ENCODE results near the gene RHOBTB3.

Gene RHOBTB3

GRCh38 chr5:95840956-95841705 is 110.0 kb downstream of the RHOBTB3 start:
- Histone ChIP-seq H3K27me3 (no peaks in the 10 kb centered on the region), H3K4me1 (no peaks in the 10 kb centered on the region), H3K9me3 (no peaks in the 10 kb centered on the region), H3K4me3 (ENCODE audit: low read depth, low read length) (no peak overlapping the region), H3K36me3 (no peaks in the 10 kb centered on the region)
- no peak for DNase-seq
- TF ChIP-seq CTCF (IDR thresholded peaks at IDR 0.05; ENCODE audit: low read depth, low read length): no peak

- no peaks in the 10 kb centered on the region for H3K9me3 ChIP-seq
- no peak overlapping the region for H3K4me3 ChIP-seq (ENCODE audit: low read depth, low read length)
- no peaks in the 10 kb centered on the region for H3K27me3 ChIP-seq
- peaks cover 2% of the 10 kb centered on the region for H3K4me1 ChIP-seq
- DNase-seq: no peak
- TF ChIP-seq CTCF (IDR thresholded peaks at IDR 0.05; ENCODE audit: low read depth, low read length): no peak
- H3K36me3 ChIP-seq: no peaks in the 10 kb centered on the region
These were observed 111.0 kb downstream of the RHOBTB3 start for GRCh38 chr5:95841914-95842812.

- TF ChIP-seq CTCF (IDR thresholded peaks at IDR 0.05; ENCODE audit: low read depth, low read length): peak; percentile 49
- no peak overlapping the region for H3K4me3 ChIP-seq (ENCODE audit: low read depth, low read length)
- no peaks in the 10 kb centered on the region for H3K27me3 ChIP-seq
- H3K9me3 ChIP-seq: no peaks in the 10 kb centered on the region
- H3K4me1 ChIP-seq: peaks cover 2% of the 10 kb centered on the region
- H3K36me3 ChIP-seq: no peaks in the 10 kb centered on the region
- DNase-seq: peak; percentile 63
These were observed 111.9 kb downstream of the RHOBTB3 start for GRCh38 chr5:95842854-95843544.

GRCh38 chr5:95843733-95844223 is 112.6 kb downstream of the RHOBTB3 start:
- TF ChIP-seq CTCF (IDR thresholded peaks at IDR 0.05; ENCODE audit: low read depth, low read length): no peak
- no peak for DNase-seq
- no peak overlapping the region for H3K4me3 ChIP-seq (ENCODE audit: low read depth, low read length)

GRCh38 chr5:95845391-95845790 is 114.3 kb downstream of the RHOBTB3 start:
- Histone ChIP-seq H3K4me3 (ENCODE audit: low read depth, low read length) (no peak overlapping the region), H3K36me3 (no peaks in the 10 kb centered on the region), H3K27me3 (no peaks in the 10 kb centered on the region), H3K9me3 (no peaks in the 10 kb centered on the region), H3K4me1 (peaks cover 2% of the 10 kb centered on the region)
- TF ChIP-seq CTCF (IDR thresholded peaks at IDR 0.05; ENCODE audit: low read depth, low read length): no peak
- DNase-seq: no peak

More at GRCh38 chr5:95843733-95844223, 112.6 kb downstream of the RHOBTB3 start:
- H3K27me3 ChIP-seq: no peaks in the 10 kb centered on the region
- no peaks in the 10 kb centered on the region for H3K36me3 ChIP-seq
- H3K4me1 ChIP-seq: peaks cover 2% of the 10 kb centered on the region
- H3K9me3 ChIP-seq: no peaks in the 10 kb centered on the region
